Vagina (tissue), 2 donors: Measurements from ENCODE around the gene KAT2B. TPM values are rescaled to one million over a fixed set of nuclear protein-coding genes. Genes with fewer than 3 reads are reported as not detected.

Experiments used
- DNase-seq, 2 donors: peaks; one replicate each; pipeline ENCODE4 v3.0.0-alpha.2; 2017; ENCODE audit errors: extremely low spot score in 2 of 2
- H3K27ac ChIP-seq: fragments of 200-600 bp; sonication (generic); one replicate; pipeline ENCODE4 v1.5.1; 2019
- H3K27me3 ChIP-seq: fragments of 200-600 bp; sonication (generic); one replicate; pipeline ENCODE4 v1.5.1; 2019
- H3K36me3 ChIP-seq, 2 donors: fragments of 200-600 bp; sonication (generic); one replicate each; pipeline ENCODE4 v1.5.1; 2017 to 2019
- H3K4me1 ChIP-seq: fragments of 200-600 bp; sonication (generic); one replicate; pipeline ENCODE4 v1.5.1; 2019
- H3K4me3 ChIP-seq, 2 donors: fragments of 200-600 bp; sonication (generic); 1 replicate in 1 of 2; 2 replicates in 1 of 2; pipeline ENCODE4 v1.5.1; 2016 to 2019
- H3K9me3 ChIP-seq: fragments of 200-600 bp; sonication (generic); one replicate; pipeline ENCODE4 v1.5.1; 2019
- CTCF ChIP-seq, 3 experiments: fragments of 450-650 bp in 2 of 3; fragments of 200-600 bp in 1 of 3; sonication (generic) in 1 of 3; IDR thresholded peaks; one replicate each; pipeline ENCODE4 v1.5.1; 2017 to 2019; ENCODE audit warnings: antibody characterized with exemption in 3 of 3, mild to moderate bottlenecking in 2 of 3, moderate library complexity in 2 of 3
- POLR2A ChIP-seq, 2 donors: fragments of 450-650 bp; IDR thresholded peaks; one replicate each; pipeline ENCODE4 v1.6.1; 2017; ENCODE audit warnings: antibody characterized with exemption in 2 of 2, mild to moderate bottlenecking in 2 of 2, moderate library complexity in 2 of 2
- POLR2AphosphoS5 ChIP-seq, 2 donors: sonication (generic); formaldehyde crosslinking; IDR thresholded peaks; one replicate each; pipeline ENCODE4 v1.9.0; 2017; ENCODE audit warnings: antibody characterized with exemption in 2 of 2, mild to moderate bottlenecking in 2 of 2, low read depth in 1 of 2; ENCODE audit not compliant: insufficient read depth in 1 of 2
- intact Hi-C: fragments of 100-400 bp; cut with DNase I; formaldehyde crosslinking; loops from one replicate; pipeline ENCODE4 v1.15.1; 2023
- total RNA-seq: library from RNA; depleted of rRNA; stranded (reverse); fragments of >200 nt; gene quantifications from one replicate; pipeline ENCODE4 v1.2.3, GENCODE V29; 2016

KAT2B gene
- total RNA-seq, 1 donor from 2014 or later: 41.0 TPM

GRCh38 chr3:20095470-20095869, 55.2 kb downstream of the KAT2B start:
- no peaks in the 10 kb centered on the region for H3K4me1 ChIP-seq
- no peak overlapping the region for H3K4me3 ChIP-seq
- intact Hi-C loops: no loop called here
- DNase-seq: no peak
- no peak for TF ChIP-seq POLR2AphosphoS5 (IDR thresholded peaks at IDR 0.05; ENCODE audit: insufficient read depth in 1 of 2, low read depth in 1 of 2)
- no peak for TF ChIP-seq CTCF (IDR thresholded peaks at IDR 0.05)
- TF ChIP-seq POLR2A (IDR thresholded peaks at IDR 0.05): no peak
- H3K27ac ChIP-seq: no peak overlapping the region
- no peaks in the 10 kb centered on the region for H3K9me3 ChIP-seq
- peaks cover 0 to 9% of the 10 kb centered on the region in 2 donors for H3K36me3 ChIP-seq
- no peaks in the 10 kb centered on the region for H3K27me3 ChIP-seq

- Histone ChIP-seq H3K27me3 (no peaks in the 10 kb centered on the region), H3K27ac (no peak overlapping the region), H3K9me3 (no peaks in the 10 kb centered on the region), H3K4me1 (no peaks in the 10 kb centered on the region), H3K4me3 (no peak overlapping the region), H3K36me3 (peaks cover 0 to 9% of the 10 kb centered on the region in 2 donors)
- DNase-seq: no peak
- TF ChIP-seq POLR2A (IDR thresholded peaks at IDR 0.05) (no peak), POLR2AphosphoS5 (IDR thresholded peaks at IDR 0.05; ENCODE audit: insufficient read depth in 1 of 2, low read depth in 1 of 2) (no peak), CTCF (IDR thresholded peaks at IDR 0.05) (no peak)
- intact Hi-C loops: no loop called here
Measured at GRCh38 chr3:20096135-20096685, 56.0 kb downstream of the KAT2B start.

- Histone ChIP-seq H3K27ac (no peak overlapping the region), H3K36me3 (peaks cover 0 to 9% of the 10 kb centered on the region in 2 donors), H3K4me1 (no peaks in the 10 kb centered on the region), H3K27me3 (no peaks in the 10 kb centered on the region), H3K4me3 (no peak overlapping the region), H3K9me3 (no peaks in the 10 kb centered on the region)
- no peak for DNase-seq
- no peak for TF ChIP-seq CTCF (IDR thresholded peaks at IDR 0.05)
- TF ChIP-seq POLR2AphosphoS5 (IDR thresholded peaks at IDR 0.05; ENCODE audit: insufficient read depth in 1 of 2, low read depth in 1 of 2): no peak
- no peak for TF ChIP-seq POLR2A (IDR thresholded peaks at IDR 0.05)
- intact Hi-C loops: no loop called here
Measured at GRCh38 chr3:20097015-20097414, 56.8 kb downstream of the KAT2B start.

GRCh38 chr3:20099060-20099459, 58.8 kb downstream of the KAT2B start:
- no peaks in the 10 kb centered on the region for H3K27me3 ChIP-seq
- H3K36me3 ChIP-seq: peaks cover 0 to 9% of the 10 kb centered on the region in 2 donors
- intact Hi-C loops: no loop called here
- H3K4me3 ChIP-seq: no peak overlapping the region
- no peaks in the 10 kb centered on the region for H3K4me1 ChIP-seq
- no peaks in the 10 kb centered on the region for H3K9me3 ChIP-seq
- no peak for TF ChIP-seq POLR2AphosphoS5 (IDR thresholded peaks at IDR 0.05; ENCODE audit: insufficient read depth in 1 of 2, low read depth in 1 of 2)
- TF ChIP-seq CTCF (IDR thresholded peaks at IDR 0.05): no peak
- TF ChIP-seq POLR2A (IDR thresholded peaks at IDR 0.05): no peak
- no peak overlapping the region for H3K27ac ChIP-seq
- DNase-seq: no peak

- Histone ChIP-seq H3K27ac (no peak overlapping the region), H3K9me3 (no peaks in the 10 kb centered on the region), H3K27me3 (no peaks in the 10 kb centered on the region), H3K4me1 (no peaks in the 10 kb centered on the region), H3K36me3 (peaks cover 0 to 9% of the 10 kb centered on the region in 2 donors), H3K4me3 (no peak overlapping the region)
- TF ChIP-seq CTCF (IDR thresholded peaks at IDR 0.05): no peak
- TF ChIP-seq POLR2A (IDR thresholded peaks at IDR 0.05): no peak
- TF ChIP-seq POLR2AphosphoS5 (IDR thresholded peaks at IDR 0.05; ENCODE audit: insufficient read depth in 1 of 2, low read depth in 1 of 2): no peak
- intact Hi-C loops: no loop called here
- DNase-seq: no peak
Measured at GRCh38 chr3:20100151-20100550, 59.9 kb downstream of the KAT2B start.
